Posterior vena cava (tissue), 2 donors: ENCODE results near the gene CNOT6L. TPM values are rescaled to one million over a fixed set of nuclear protein-coding genes. Genes with fewer than 3 reads are reported as not detected.

Experiments
- DNase-seq: peaks from one replicate; pipeline ENCODE4 v3.0.0-alpha.2; 2020; ENCODE audit warnings: low spot score
- intact Hi-C, 2 donors: fragments of 100-400 bp; cut with DNase I; formaldehyde crosslinking; loops; one replicate each; pipeline versions ENCODE4 v1.14.1 to v1.14.2; 2022 to 2023
- total RNA-seq, 2 donors: library from RNA; stranded (reverse); fragmentation: NEBNext Ultra II Directional; extraction: Animal tissue kit (Norgen Biotek cat#: 25700); gene quantifications; one replicate each; pipeline ENCODE4 v1.2.1, GENCODE V29; 2021
- donor health status: DM: yes; HTN: yes; CAD: no.
- donor health status: DM: yes; HTN: yes; CAD: no.

The CNOT6L gene
- total RNA-seq, 2 donors from 2014 or later = 38.3 to 40.0 TPM

DNA sequence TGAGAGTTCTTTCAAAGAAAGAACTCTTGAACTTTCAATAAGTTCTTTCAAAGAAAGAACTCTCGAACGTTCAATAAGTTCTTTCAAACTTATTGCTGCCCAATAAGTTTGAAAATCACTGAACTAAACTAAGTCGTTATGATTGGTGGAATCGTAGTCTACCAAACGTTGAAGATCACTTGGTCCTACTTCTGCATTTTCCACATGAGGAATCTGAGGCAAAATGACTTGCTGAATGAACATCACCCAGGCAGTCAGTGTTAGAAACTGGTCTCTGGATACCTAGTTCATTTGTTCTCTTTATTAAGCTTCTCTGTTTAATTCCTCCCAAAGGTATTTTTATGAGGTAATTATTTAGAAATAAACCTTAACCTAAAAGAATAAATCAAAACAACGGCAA lies 7.1 kb upstream of the CNOT6L start:
- no peak for DNase-seq
- intact Hi-C loops = no loop called here

DNA sequence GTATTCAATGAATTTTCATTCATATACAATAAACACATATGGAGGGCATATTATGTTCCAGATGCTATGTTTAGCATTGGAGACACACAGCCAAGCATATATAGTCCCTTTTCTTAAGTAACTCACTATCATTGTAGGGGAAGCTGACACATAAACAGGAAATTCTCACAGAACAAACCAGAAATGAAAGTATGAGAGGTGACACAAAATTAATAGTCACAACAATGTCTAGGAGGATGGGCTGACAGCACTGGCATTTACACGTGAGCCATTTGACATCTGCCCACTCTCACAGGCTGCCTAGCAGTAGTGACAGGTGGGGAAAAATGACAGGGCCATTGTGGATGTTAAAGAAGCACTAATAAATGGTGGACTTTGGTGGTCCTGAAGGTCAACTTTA lies 2.6 kb upstream of the CNOT6L start:
- intact Hi-C loops = loop anchor here in 1 of 2 donors (5.0 kb wide), 1 partner anchor 309 kb away; no protein-coding TSS in a partner anchor
- no peak for DNase-seq

DNA sequence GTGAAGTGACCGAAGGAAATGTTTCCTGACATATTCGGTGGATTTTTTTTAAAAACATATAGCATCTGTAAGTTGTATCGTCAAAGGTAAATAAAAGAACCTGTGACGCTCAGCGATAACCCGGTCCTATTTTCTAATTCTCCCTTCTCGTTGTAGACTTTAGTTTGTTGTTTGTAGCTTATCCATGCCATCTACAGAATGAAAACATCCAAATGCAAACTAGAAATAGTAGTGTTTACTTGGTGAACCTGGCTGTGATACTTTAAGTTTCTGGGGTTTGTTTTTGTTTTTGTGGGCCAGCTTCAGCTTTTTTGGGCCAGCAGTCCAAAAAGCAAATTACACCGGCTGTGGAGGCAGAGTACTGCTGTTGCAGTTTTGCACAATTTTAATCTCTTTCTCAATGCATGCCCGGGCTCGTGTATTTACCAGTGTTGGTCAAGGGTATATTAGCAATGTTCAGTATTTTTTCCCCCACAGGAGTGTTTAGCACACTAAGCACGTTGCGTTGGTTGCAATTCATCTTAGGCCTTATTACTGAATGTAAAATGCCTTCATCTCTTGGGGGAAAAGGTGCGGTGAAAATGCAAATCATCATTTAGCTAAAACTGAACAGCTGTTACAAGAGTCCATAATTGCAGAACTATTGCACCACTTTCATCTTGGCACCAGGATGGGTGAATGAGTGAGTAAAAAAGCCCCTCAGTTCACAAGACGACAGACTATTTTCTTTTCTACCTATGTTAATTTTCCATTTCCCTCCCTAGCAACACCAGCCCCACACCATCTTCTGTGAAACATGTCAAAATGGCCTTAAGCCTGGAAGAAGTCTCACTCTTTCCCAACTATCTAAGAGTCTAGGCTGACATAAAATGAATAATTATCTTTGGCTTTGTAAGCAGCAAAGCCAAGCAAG lies 1.7 kb upstream of the CNOT6L start:
- intact Hi-C loops = loop anchor here in 1 of 2 donors (5.0 kb wide), 1 partner anchor 309 kb away; no protein-coding TSS in a partner anchor
- DNase-seq = no peak

DNA sequence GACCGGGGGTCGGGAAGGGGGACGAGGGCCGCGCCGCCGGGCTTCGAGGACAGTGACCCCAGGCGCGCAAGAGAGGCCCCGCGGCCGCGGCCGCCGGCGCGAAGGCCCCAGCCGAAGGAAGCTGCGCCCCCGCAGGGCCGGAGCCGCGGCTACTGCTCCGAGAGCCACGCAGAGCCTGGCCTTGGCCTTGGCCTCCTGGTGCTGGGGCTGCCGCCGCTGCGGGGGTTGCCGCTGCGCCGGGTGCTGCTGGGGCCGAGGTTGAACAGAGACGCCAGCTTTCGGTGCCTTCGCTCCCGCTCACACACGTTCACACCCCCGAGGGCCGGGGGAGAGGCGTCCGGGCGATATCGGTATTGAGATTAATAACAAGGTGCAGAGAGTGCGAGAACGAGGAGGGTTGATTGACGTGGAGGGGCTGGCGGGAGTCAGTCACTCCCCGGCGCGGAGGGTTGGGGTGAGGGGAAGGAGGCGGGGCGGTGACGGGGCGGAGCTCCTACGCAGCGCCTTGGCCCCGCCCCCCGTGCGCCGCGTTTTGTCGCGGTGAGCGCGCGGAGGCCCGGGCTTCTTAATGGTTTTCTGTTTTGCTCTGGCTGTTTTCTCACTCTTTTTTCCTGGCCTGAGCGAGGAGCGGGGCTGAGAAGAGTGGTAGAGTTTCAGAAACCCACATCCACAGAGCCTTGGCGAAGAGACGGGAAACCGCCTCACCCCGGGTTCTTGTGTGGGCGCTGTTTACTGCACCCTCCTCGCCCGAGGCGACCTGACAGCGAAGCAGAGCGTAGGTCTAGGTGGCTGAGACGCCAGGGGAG lies 878 bp upstream of the CNOT6L start:
- peak; percentile 97 for DNase-seq
- intact Hi-C loops = loop anchor here (2.0 to 5.0 kb wide), 2 partner anchors 43 to 308 kb away; partner anchors contain the start of gene MRPL1 (in 1 of the 2)

DNA sequence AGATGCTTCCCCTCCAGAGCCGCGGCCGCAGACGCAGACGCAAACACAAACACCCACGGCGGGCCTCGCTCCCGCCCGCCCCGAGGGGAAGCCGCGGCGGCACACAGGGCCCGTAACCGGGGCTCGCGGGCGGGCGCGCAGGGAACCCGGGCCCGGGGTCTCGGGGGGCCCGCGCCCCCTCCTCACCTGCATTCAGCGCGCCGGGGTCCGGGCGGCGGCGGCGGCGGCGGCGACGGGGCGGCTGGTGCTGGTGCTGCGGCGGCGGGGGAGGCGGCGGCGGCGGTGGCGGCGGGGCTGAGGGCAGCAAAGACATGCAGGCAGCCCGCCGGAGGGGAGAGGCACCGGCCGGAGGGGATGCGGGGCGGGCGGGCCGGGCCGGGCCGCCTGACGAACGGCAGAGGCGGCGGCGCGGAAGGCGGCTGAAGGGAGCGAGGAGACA lies 255 bp upstream of the CNOT6L start:
- no peak for DNase-seq
- intact Hi-C loops = loop anchor here in 1 of 2 donors (2.0 kb wide), 1 partner anchor 43 kb away; the partner anchor contains the start of gene MRPL1

DNA sequence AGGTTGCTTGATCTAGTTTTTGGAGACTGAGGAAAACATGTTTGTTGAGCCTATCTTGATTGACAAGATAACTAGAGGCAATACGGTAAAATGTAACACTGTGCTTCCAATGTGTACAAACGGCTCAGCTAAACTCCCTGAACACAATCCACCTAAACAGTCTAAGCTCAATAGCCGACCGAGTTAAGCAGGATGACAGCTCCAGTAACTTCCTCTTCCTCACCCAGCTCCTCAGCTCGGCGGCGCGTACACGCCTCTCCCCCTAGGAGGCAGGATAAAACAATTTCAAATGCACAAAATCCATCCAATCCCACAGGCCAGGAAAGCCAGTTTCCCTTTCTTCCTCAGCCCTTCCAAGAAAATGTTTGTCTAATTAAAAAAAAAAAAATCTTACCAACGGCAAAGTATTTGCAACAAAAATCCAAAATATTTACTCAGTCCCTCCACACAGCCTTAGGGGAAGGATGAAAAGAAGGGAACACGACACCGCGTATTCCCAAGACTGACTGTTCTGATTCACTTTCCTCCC lies 1.0 kb downstream of the CNOT6L start:
- peak; percentile 93 for DNase-seq
- intact Hi-C loops = loop anchor here in 1 of 2 donors (2.0 kb wide), 1 partner anchor 45 kb away; the partner anchor contains the start of gene MRPL1

GRCh38 chr4:77817304-77818072 lies 1.7 kb downstream of the CNOT6L start:
- intact Hi-C loops = loop anchor here in 1 of 2 donors (2.0 kb wide), 1 partner anchor 45 kb away; the partner anchor contains the start of gene MRPL1
- no peak for DNase-seq

- intact Hi-C loops = no loop called here
- DNase-seq = no peak
Measured at GRCh38 chr4:77816546-77816945, 2.6 kb downstream of the CNOT6L start.

GRCh38 chr4:77815636-77816035 lies 3.5 kb downstream of the CNOT6L start:
- DNase-seq = no peak
- intact Hi-C loops = no loop called here

- intact Hi-C loops = no loop called here
- DNase-seq = no peak
Measured at GRCh38 chr4:77805840-77806239, 13.3 kb downstream of the CNOT6L start.

- DNase-seq = no peak
- intact Hi-C loops = no loop called here
Measured at GRCh38 chr4:77804471-77804870, 14.7 kb downstream of the CNOT6L start.

- intact Hi-C loops = no loop called here
- DNase-seq = no peak
Measured at GRCh38 chr4:77802402-77802801, 16.8 kb downstream of the CNOT6L start.

- DNase-seq = no peak
- intact Hi-C loops = no loop called here
Measured at GRCh38 chr4:77801260-77801608, 17.9 kb downstream of the CNOT6L start.

DNA sequence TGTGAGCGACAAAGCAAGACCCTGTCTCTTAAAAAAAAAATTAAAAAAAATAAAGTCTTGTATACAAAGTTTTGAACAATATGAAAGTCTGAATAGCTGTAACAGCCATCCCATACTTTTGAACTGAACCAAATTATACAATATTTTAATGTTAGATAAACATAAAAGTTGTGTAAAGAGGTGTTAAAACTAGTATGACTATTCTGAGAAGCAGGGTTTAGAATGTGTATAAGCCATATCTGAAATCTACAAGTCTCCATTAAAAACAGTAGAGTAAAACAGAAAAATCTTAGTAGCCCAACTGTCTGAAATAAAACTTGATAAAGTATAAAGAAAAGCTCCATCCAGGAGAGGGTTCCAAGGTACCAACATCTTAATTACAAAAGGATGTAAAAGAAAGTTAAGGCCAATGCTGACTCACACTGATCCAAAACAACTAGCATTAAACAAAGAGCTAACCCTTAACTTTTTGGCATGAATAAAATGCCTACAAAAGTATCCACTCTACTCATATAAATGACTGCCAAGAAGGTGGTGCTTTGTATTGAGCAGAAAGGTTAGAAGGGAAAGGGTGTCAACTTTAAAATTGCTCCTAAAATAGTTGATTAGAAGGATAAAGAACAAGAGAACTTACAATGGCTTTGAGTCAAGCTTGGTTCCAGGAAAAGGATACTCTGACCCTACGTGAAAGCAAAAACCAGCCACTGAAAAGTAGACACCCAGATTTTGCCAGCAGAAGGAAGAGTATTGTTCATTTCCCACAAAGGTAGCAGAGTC lies 18.5 kb downstream of the CNOT6L start:
- intact Hi-C loops = no loop called here
- no peak for DNase-seq

GRCh38 chr4:77800077-77800476 lies 19.1 kb downstream of the CNOT6L start:
- intact Hi-C loops = no loop called here

GRCh38 chr4:77798385-77798784 lies 20.8 kb downstream of the CNOT6L start:
- DNase-seq = no peak
- intact Hi-C loops = no loop called here

More at GRCh38 chr4:77800077-77800476, 19.1 kb downstream of the CNOT6L start:
- no peak for DNase-seq

- intact Hi-C loops = no loop called here
- DNase-seq = no peak
Measured at GRCh38 chr4:77797239-77797638, 21.9 kb downstream of the CNOT6L start.

- intact Hi-C loops = no loop called here
Measured at GRCh38 chr4:77795326-77795725, 23.8 kb downstream of the CNOT6L start.

More at GRCh38 chr4:77795326-77795725, 23.8 kb downstream of the CNOT6L start:
- no peak for DNase-seq
